Activated CD4-positive, alpha-beta T cell treated with anti-CD3 and anti-CD28 coated beads for 24 hours (primary cell): ENCODE results near the gene RFTN1.

Source experiments
- DNase-seq, 2 donors: peaks; one replicate each; pipeline ENCODE4 v3.0.0-alpha.2; 2020; ENCODE audit warnings: low read depth in 2 of 2

RFTN1 gene

GRCh38 chr3:16513141-16514020, at the start of gene RFTN1:
TSS of gene RFTN1 (minus strand) at chr3:16513699. CDS start at chr3:16493869, 19,830 bp downstream.
- DNase-seq: peak; percentile 29 to 39

GRCh38 chr3:16559653-16560365, 46.3 kb upstream of the RFTN1 start:
- DNase-seq: no peak

GRCh38 chr3:16554126-16554525, 40.6 kb upstream of the RFTN1 start:
- no peak for DNase-seq

- DNase-seq: no peak
Measured at GRCh38 chr3:16552757-16553156, 39.3 kb upstream of the RFTN1 start.

GRCh38 chr3:16551342-16551976, 38.0 kb upstream of the RFTN1 start:
- no peak for DNase-seq

- peak; percentile 54 to 73 for DNase-seq
Measured at GRCh38 chr3:16550676-16551341, 37.3 kb upstream of the RFTN1 start.

GRCh38 chr3:16550305-16550675, 36.8 kb upstream of the RFTN1 start:
- no peak for DNase-seq

- no peak for DNase-seq
Measured at GRCh38 chr3:16548721-16549120, 35.2 kb upstream of the RFTN1 start.

GRCh38 chr3:16547561-16548357, 34.3 kb upstream of the RFTN1 start:
- no peak for DNase-seq

GRCh38 chr3:16546186-16547010, 32.9 kb upstream of the RFTN1 start:
- no peak for DNase-seq

- DNase-seq: no peak
Measured at GRCh38 chr3:16545413-16546185, 32.1 kb upstream of the RFTN1 start.

- DNase-seq: no peak
Measured at GRCh38 chr3:16543242-16543864, 29.9 kb upstream of the RFTN1 start.

- DNase-seq: no peak
Measured at GRCh38 chr3:16538507-16538906, 25.0 kb upstream of the RFTN1 start.

- no peak for DNase-seq
Measured at GRCh38 chr3:16536996-16537395, 23.5 kb upstream of the RFTN1 start.

- no peak for DNase-seq
Measured at GRCh38 chr3:16536344-16536663, 22.8 kb upstream of the RFTN1 start.

- DNase-seq: no peak
Measured at GRCh38 chr3:16534640-16535262, 21.3 kb upstream of the RFTN1 start.

GRCh38 chr3:16533928-16534574, 20.6 kb upstream of the RFTN1 start:
- DNase-seq: no peak

GRCh38 chr3:16529264-16529663, 15.8 kb upstream of the RFTN1 start:
- DNase-seq: no peak
